ENCODE data around the gene CCR5AS.
"Not testable (repeated sequence)": the region's sequence is repeated elsewhere in the genome, so short reads cannot be mapped to it uniquely, and the experiment has no call there.

The CCR5AS gene

GRCh38 chr3:46406788-46407611 is at the start of gene CCR5AS, which contains the start of gene CCRL2:
CCR5AS (minus strand) TSS chr3:46407066.
CCRL2 (plus strand) TSS chr3:46407259; CDS start chr3:46408080, 821 bp downstream.
- DNase-seq (ENCODE audit: missing footprints) (peak; percentile 72), ATAC-seq (peak; percentile 38)
- intact Hi-C loops (cut with DNase I) = no loop called here

DNA sequence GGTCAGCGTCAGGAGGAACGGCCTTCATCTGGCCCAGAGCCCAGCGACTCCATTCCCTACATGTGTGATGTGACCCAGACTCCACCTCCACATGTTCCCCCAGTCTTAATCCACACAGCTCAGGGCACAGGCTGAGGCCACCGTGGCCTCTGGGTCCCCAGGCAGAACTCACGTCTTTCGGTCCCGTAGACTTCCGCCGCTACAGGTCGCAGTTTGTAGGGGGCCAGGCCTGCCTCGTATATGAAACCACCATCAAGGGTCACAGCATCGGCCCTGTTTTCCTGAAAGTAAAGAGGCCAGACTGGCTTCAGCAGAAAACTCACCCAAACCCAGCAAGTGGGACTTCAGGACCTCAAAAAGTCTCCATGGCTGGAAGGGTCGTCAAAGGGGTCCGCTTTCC is 49.3 kb upstream of the CCR5AS start:
- intact Hi-C loops (cut with DNase I) = no loop called here
- DNase-seq (ENCODE audit: missing footprints) = no peak

GRCh38 chr3:46455231-46456115 is 48.6 kb upstream of the CCR5AS start:
- intact Hi-C loops (cut with DNase I) = no loop called here
- ATAC-seq (no peak), DNase-seq (ENCODE audit: missing footprints) (no peak)

More for the DNA sequence above, 49.3 kb upstream of the CCR5AS start:
- ATAC-seq = no peak

- intact Hi-C loops (cut with DNase I) = no loop called here
- no peak for DNase-seq (ENCODE audit: missing footprints)
- ATAC-seq = no peak
Measured at GRCh38 chr3:46454606-46455005, 47.7 kb upstream of the CCR5AS start.

GRCh38 chr3:46454209-46454595 is 47.3 kb upstream of the CCR5AS start:
- ATAC-seq = no peak
- DNase-seq (ENCODE audit: missing footprints) = no peak
- intact Hi-C loops (cut with DNase I) = no loop called here

DNA sequence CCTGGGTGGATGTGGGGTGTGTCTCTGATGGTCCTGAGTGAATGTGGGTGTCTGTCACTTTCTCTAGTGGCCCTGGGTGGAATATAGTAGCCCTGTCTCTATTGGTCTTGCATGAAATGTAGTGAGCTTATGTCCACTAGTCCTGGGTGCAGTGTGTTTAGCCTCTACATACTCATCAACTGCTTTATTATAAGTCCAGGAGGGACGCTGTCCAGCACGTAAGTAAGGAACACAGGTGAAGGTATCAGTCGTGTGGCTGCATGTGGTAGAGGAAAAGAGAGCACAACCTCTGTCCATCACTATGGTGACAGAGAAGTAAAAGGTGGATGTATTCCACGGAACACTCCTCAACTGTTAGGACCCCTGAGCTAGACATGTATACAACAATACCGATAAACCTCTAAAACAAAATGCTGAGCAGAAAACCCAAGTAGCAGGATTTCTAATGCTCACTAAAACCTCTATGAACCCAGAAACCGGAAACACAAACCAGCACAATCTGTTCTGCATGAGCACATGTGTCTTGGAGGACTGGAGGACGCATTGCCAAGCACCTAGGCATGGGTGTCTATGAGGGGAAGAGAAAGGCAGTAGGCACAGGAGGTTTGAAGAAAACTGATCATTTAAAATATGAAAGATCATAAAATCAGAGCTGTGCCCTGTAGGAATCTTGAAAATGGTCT is 46.8 kb upstream of the CCR5AS start:
- DNase-seq (ENCODE audit: missing footprints) = no peak
- no peak for ATAC-seq
- intact Hi-C loops (cut with DNase I) = no loop called here

- no peak for DNase-seq (ENCODE audit: missing footprints)
- ATAC-seq = no peak
- intact Hi-C loops (cut with DNase I) = no loop called here
Measured at GRCh38 chr3:46449755-46450552, 43.1 kb upstream of the CCR5AS start.

- no peak for ATAC-seq
- intact Hi-C loops (cut with DNase I) = no loop called here
- DNase-seq (ENCODE audit: missing footprints) = no peak
Measured at GRCh38 chr3:46448721-46449120, 41.9 kb upstream of the CCR5AS start.

DNA sequence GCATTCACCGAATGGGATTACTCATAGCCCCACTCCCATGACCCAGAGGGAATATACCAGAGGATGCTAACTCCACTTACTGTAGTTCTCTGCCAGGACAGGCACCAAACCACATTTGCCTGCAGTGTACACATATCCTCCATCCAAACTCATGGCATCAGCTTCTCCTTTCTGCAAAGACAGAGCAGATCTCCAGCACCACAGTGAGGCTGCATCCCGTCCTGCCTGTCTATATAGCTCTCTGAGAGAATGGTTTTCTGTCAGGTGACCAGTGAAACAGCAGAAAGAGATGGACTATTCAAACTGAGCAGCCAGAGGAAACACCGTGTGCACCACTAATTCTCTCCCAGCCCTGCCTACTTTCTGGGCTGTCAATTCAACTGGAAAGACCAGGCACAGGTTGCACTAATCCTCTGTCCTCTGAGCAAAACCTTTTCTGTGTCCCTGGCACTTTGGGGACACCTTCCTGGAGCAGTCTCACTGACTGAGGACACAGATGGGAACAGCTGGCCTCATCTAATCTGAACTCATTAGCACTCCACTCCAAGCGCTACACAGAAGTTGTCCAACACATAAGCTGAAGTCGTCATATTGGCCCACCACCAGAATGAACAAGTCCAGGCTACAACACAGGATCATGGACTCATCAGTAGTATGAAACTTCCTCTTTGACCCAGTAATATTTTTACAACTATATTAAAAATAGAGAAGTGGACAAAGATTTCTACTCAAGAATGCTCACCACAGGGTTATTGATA is 40.5 kb upstream of the CCR5AS start:
- intact Hi-C loops (cut with DNase I) = no loop called here

DNA sequence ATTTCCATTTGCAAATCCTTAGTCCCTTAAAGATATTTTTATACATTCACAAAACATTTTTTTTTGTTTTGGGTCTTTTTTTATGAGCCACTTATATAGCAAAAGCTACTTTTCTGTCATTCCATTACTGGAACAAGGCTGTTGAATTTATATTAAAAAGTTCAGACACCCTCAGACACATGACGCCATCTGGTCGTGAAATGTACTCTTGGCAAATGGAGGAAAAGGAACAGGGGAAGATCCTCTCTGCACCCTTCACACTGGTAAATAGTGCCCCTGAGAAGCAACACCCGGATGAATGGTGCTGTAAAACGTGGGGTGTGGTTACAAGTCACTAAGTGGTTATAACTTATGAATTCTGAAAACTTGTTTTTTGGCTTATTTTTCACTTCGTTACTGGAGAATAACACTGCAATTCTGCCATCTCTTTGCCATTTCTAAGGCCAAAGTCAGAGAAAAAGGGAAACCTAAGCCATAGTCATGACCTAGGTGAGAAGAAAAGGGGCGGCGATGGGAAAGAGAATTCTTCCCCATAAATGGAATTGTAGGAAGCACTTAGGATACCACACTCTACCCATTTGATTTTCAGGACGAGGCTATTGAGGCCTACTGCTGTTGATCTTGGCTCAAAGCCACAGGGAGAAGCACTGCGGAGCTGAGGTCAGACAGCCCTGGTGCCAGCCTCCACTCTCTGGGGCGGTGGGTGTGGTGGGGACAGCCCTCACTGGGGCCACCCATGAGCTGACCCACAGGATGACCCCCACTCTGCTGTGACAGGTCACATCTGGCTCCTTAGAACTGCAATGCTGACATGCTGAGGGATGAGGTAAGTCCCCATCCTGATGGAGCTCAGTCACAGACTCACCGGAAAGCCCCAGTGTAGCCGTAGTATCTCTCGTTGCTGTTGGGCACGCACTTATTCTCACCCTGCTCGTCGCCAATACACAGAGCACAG is 36.0 kb upstream of the CCR5AS start:
- intact Hi-C loops (cut with DNase I) = loop anchor here (5.0 kb wide), 1 partner anchor 166 kb away; no protein-coding TSS in a partner anchor
- DNase-seq (ENCODE audit: missing footprints) = no peak

More for the DNA sequence above, 40.5 kb upstream of the CCR5AS start:
- no peak for DNase-seq (ENCODE audit: missing footprints)
- peak; percentile 45 for ATAC-seq

GRCh38 chr3:46440531-46441294 is 33.8 kb upstream of the CCR5AS start:
- no peak for ATAC-seq
- DNase-seq (ENCODE audit: missing footprints) = no peak
- intact Hi-C loops (cut with DNase I) = loop anchor here (5.0 kb wide), 1 partner anchor 163 kb away; no protein-coding TSS in a partner anchor

More for the DNA sequence above, 36.0 kb upstream of the CCR5AS start:
- ATAC-seq = no peak

DNA sequence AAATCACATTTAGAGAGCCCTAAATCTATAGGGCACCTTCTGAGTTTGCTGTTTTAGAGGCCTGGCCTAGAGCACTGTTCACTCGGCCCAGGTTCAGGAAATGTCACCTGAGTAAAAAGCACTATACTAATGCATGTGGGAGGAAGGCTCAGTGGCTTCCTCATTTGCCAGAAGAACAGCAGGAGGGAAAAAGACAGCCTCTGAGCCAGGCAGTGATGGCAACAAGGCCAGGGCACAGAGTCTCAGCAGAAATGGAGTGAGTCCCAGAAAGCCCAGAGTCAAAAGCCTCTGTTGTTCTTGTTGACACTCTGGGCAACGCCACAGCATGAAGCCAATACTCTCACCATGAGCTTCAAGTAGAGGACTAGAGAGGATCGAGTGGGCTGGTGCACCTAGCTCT is 32.0 kb upstream of the CCR5AS start:
- ATAC-seq (no peak), DNase-seq (ENCODE audit: missing footprints) (no peak)
- intact Hi-C loops (cut with DNase I) = no loop called here

- DNase-seq (ENCODE audit: missing footprints) (no peak), ATAC-seq (no peak)
- intact Hi-C loops (cut with DNase I) = no loop called here
Measured at GRCh38 chr3:46435081-46435726, 28.3 kb upstream of the CCR5AS start.

DNA sequence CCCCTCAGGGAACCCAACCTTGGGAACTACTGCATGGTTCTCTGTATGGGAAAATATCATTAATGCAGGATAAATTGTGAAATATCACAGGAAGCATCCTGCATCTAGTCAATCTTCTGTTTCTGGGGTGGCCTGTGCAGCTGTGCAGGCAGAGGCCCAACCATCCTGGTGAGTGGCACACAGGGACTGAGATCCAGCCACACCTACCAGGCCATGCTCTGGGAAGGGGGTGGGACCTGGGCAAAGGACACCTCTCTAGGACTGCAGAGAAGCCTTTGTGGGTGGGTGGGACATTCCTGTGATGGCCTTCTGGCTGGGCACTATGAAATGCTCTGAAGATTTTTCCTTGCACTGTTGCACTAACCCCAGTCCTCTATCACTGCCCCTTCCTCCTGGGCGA is 27.0 kb upstream of the CCR5AS start:
- intact Hi-C loops (cut with DNase I) = no loop called here
- ATAC-seq (no peak), DNase-seq (ENCODE audit: missing footprints) (no peak)

DNA sequence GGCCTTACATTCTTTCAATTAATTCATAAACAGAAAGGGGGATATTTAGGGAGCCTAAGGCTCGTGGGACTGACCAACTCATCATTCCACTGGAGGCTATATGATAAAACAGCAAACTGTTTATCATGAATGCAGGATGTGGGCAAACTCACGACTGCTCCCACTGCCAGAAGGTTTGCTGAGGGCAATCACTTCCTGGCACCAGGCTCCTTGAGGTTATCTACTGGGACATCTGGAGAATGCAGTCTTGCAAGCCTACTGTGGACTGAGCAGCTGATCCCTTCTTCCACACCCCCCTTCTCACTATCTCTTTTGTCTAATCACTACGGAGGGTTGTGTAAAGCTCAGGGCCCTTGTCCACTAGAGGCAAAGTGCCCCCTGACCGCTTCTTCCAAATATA is 26.3 kb upstream of the CCR5AS start:
- intact Hi-C loops (cut with DNase I); DNase-seq (ENCODE audit: missing footprints); ATAC-seq: not testable (repeated sequence)

Data from Right ventricle myocardium inferior (tissue), 1 donor.